SJSA1 (cell line): ENCODE measurements around the gene ARHGAP44. TPM values are rescaled to one million over a fixed set of nuclear protein-coding genes. Genes with fewer than 3 reads are reported as not detected.

Experiments
- DNase-seq, 2 experiments: peaks; one replicate each; pipeline ENCODE4 v3.0.0-alpha.2; 2015 to 2020; ENCODE audit warnings: low spot score in 2 of 2, low read depth in 1 of 2
- H3K27ac ChIP-seq: fragments of 250-450 bp; sonication (Bioruptor Pico); 2 replicates; pipeline ENCODE4 v1.5.1; 2020; ENCODE audit warnings: mild to moderate bottlenecking, moderate library complexity
- H3K27me3 ChIP-seq: fragments of 250-450 bp; sonication (Bioruptor Pico); replicated peaks from 2 replicates; pipeline ENCODE4 v1.5.1; 2020; ENCODE audit warnings: mild to moderate bottlenecking, moderate library complexity
- H3K36me3 ChIP-seq: fragments of 250-450 bp; sonication (Bioruptor Pico); 2 replicates; pipeline ENCODE4 v1.5.1; 2020; ENCODE audit warnings: mild to moderate bottlenecking
- H3K4me1 ChIP-seq: fragments of 250-450 bp; sonication (Bioruptor Pico); replicated peaks from 2 replicates; pipeline ENCODE4 v1.6.1; 2021; ENCODE audit warnings: mild to moderate bottlenecking
- H3K4me3 ChIP-seq: fragments of 250-450 bp; sonication (Bioruptor Pico); 2 replicates; pipeline ENCODE4 v1.5.1; 2020; ENCODE audit warnings: mild to moderate bottlenecking
- H3K9me3 ChIP-seq: fragments of 250-450 bp; sonication (Bioruptor Pico); replicated peaks from 2 replicates; pipeline ENCODE4 v1.5.1; 2020; ENCODE audit warnings: mild to moderate bottlenecking
- total RNA-seq: library from RNA; depleted of rRNA; stranded (reverse); fragments of >200 nt; shearing (Covaris generic); gene quantifications from 2 replicates; pipeline ENCODE4 v1.2.3, GENCODE V29; 2014

The ARHGAP44 gene
- total RNA-seq, 1 experiment from 2014 or later, result 0.58 TPM

GRCh38 chr17:12790249-12791106, 1.2 kb downstream of the ARHGAP44 start:
- DNase-seq, result no peak
- Histone ChIP-seq H3K9me3 (no peaks in the 10 kb centered on the region), H3K27me3 (0 out of 2 replicates have a peak, but pooled peaks cover 7% of the 10 kb centered on the region), H3K4me1 (peaks cover 7% of the 10 kb centered on the region), H3K4me3 (no peak overlapping the region; the same call in 1 of the 2 replicates), H3K36me3 (no peaks in the 10 kb centered on the region), H3K27ac (no peak overlapping the region)

GRCh38 chr17:12794919-12795532, 5.7 kb downstream of the ARHGAP44 start:
- Histone ChIP-seq H3K36me3 (no peaks in the 10 kb centered on the region), H3K4me3 (no peak overlapping the region), H3K27ac (no peak overlapping the region), H3K9me3 (no peaks in the 10 kb centered on the region), H3K27me3 (no peaks in the 10 kb centered on the region; the same call in 1 of the 2 replicates), H3K4me1 (peaks cover 1% of the 10 kb centered on the region)
- no peak for DNase-seq

- Histone ChIP-seq H3K27ac (no peak overlapping the region), H3K4me3 (no peak overlapping the region), H3K9me3 (no peaks in the 10 kb centered on the region), H3K27me3 (no peaks in the 10 kb centered on the region; the same call in 1 of the 2 replicates), H3K4me1 (no peaks in the 10 kb centered on the region), H3K36me3 (no peaks in the 10 kb centered on the region)
- no peak for DNase-seq
Observed at GRCh38 chr17:12800855-12801365, 11.6 kb downstream of the ARHGAP44 start.

DNA sequence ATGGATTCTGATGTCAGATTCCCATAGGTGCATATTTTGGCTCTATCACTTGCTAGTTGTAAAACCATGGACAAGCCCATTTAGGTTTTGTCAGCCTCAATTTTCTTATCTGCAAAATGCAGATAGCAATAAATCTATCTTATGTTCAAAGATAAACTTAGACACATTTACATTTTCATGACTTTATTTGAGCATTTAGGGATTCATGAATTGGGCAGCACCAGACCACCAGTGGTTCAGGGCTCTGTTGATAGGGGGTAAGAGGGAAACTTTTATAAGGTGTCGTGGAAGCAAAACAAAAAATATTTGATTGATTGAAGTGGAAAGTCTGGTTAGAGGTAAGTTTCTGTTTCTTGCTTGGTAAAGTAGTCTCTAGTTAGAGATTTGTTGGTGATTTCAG, 17.3 kb downstream of the ARHGAP44 start:
- Histone ChIP-seq H3K27me3 (no peaks in the 10 kb centered on the region), H3K4me1 (no peaks in the 10 kb centered on the region)
- no peak for DNase-seq

GRCh38 chr17:12808723-12809122, 19.4 kb downstream of the ARHGAP44 start:
- Histone ChIP-seq H3K27me3 (no peaks in the 10 kb centered on the region), H3K9me3 (no peaks in the 10 kb centered on the region), H3K4me3 (no peak overlapping the region), H3K36me3 (no peaks in the 10 kb centered on the region), H3K27ac (no peak overlapping the region), H3K4me1 (no peaks in the 10 kb centered on the region)
- DNase-seq, result no peak

More for the DNA sequence above, 17.3 kb downstream of the ARHGAP44 start:
- H3K9me3 ChIP-seq, result no peaks in the 10 kb centered on the region
- no peak overlapping the region for H3K4me3 ChIP-seq
- no peak overlapping the region for H3K27ac ChIP-seq
- H3K36me3 ChIP-seq, result no peaks in the 10 kb centered on the region

- no peaks in the 10 kb centered on the region for H3K9me3 ChIP-seq
- no peaks in the 10 kb centered on the region for H3K27me3 ChIP-seq
- H3K4me1 ChIP-seq, result no peaks in the 10 kb centered on the region
- no peaks in the 10 kb centered on the region for H3K36me3 ChIP-seq
- DNase-seq, result no peak
- H3K4me3 ChIP-seq, result no peak overlapping the region
- no peak overlapping the region for H3K27ac ChIP-seq
Observed at GRCh38 chr17:12812877-12813276, 23.6 kb downstream of the ARHGAP44 start.

DNA sequence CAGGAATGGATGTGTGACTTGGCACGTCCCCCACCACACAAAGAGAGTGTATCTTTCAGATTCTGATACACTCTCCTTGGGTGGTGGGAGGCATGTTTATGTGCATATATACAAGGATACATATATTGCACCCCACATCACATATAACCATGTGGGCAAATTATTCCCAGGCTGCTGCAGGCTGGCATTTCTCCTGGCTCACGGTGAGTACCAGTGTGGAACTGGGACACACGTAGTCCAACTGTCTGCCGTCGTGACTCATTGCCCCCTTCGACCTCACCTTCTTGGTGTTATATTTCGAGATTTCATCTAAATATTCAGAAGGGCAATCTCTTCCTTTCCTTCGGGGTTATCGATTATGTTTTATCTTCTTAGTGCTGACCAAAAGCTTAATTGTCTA, 24.4 kb downstream of the ARHGAP44 start:
- H3K4me1 ChIP-seq, result no peaks in the 10 kb centered on the region
- no peak overlapping the region for H3K27ac ChIP-seq
- H3K27me3 ChIP-seq, result no peaks in the 10 kb centered on the region
- H3K36me3 ChIP-seq, result no peaks in the 10 kb centered on the region
- H3K9me3 ChIP-seq, result no peaks in the 10 kb centered on the region
- DNase-seq, result no peak
- H3K4me3 ChIP-seq, result no peak overlapping the region

DNA sequence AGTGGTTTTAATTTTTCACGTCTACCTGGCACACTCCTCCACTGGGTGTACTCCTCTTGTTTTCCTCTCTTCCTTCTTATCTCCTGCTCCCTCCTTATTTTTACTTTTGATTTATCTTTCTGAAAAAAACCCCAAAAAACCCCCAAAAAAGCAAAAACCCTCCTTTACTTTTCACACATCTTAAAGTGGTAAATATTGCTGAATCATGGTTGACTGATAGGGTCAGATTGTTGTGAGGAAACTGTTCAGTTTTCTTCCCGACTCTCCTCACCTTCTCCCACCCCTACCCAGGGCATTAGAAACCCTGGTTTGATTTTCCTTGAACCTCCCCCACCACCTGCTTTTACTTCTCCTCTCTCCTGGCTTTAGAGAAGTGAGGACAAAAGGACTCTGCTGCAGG, 25.4 kb downstream of the ARHGAP44 start:
- Histone ChIP-seq H3K36me3 (no peaks in the 10 kb centered on the region), H3K27me3 (no peaks in the 10 kb centered on the region), H3K27ac (no peak overlapping the region), H3K4me1 (no peaks in the 10 kb centered on the region), H3K9me3 (no peaks in the 10 kb centered on the region), H3K4me3 (no peak overlapping the region)
- DNase-seq, result no peak

- no peak for DNase-seq
- Histone ChIP-seq H3K4me3 (no peak overlapping the region), H3K4me1 (no peaks in the 10 kb centered on the region), H3K36me3 (no peaks in the 10 kb centered on the region), H3K27me3 (no peaks in the 10 kb centered on the region), H3K27ac (no peak overlapping the region), H3K9me3 (no peaks in the 10 kb centered on the region)
Observed at GRCh38 chr17:12815642-12816141, 26.4 kb downstream of the ARHGAP44 start.

GRCh38 chr17:12821376-12821940, 32.2 kb downstream of the ARHGAP44 start:
- no peaks in the 10 kb centered on the region for H3K27me3 ChIP-seq
- H3K9me3 ChIP-seq, result no peaks in the 10 kb centered on the region
- no peaks in the 10 kb centered on the region for H3K36me3 ChIP-seq
- no peak for DNase-seq
- no peaks in the 10 kb centered on the region for H3K4me1 ChIP-seq
- no peak overlapping the region for H3K27ac ChIP-seq
- H3K4me3 ChIP-seq, result no peak overlapping the region

DNA sequence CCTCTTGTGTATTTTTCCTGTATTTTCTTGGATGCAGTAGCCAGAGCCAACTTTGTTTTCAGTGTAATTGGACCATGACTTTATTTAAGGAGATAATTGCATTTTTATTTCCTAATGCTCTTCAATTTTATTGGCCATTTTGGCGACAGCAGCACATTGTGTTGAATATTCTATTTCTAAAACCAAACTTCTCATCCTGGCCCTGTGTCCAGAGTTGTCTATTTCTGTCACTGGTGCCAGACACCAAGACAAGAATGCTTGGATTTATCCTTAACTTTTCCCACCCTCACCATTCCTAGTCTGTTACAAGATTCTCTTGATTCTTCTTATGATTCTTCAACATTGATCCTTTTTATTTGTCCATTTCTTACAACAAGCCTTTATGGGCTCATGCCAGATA, 37.1 kb downstream of the ARHGAP44 start:
- no peaks in the 10 kb centered on the region for H3K4me1 ChIP-seq
- H3K27me3 ChIP-seq, result no peaks in the 10 kb centered on the region
- no peak overlapping the region for H3K27ac ChIP-seq
- no peaks in the 10 kb centered on the region for H3K36me3 ChIP-seq
- DNase-seq, result no peak
- no peak overlapping the region for H3K4me3 ChIP-seq
- H3K9me3 ChIP-seq, result no peaks in the 10 kb centered on the region

- H3K4me1 ChIP-seq, result no peaks in the 10 kb centered on the region
- no peaks in the 10 kb centered on the region for H3K27me3 ChIP-seq
- no peak overlapping the region for H3K4me3 ChIP-seq
- H3K27ac ChIP-seq, result no peak overlapping the region
- no peaks in the 10 kb centered on the region for H3K36me3 ChIP-seq
- no peak for DNase-seq
- peaks cover 4% of the 10 kb centered on the region for H3K9me3 ChIP-seq
Observed at GRCh38 chr17:12830777-12831247, 41.5 kb downstream of the ARHGAP44 start.

GRCh38 chr17:12831839-12832238, 42.5 kb downstream of the ARHGAP44 start:
- Histone ChIP-seq H3K27me3 (no peaks in the 10 kb centered on the region), H3K36me3 (no peaks in the 10 kb centered on the region), H3K27ac (no peak overlapping the region), H3K4me1 (no peaks in the 10 kb centered on the region), H3K9me3 (peaks cover 4% of the 10 kb centered on the region), H3K4me3 (no peak overlapping the region)
- no peak for DNase-seq

DNA sequence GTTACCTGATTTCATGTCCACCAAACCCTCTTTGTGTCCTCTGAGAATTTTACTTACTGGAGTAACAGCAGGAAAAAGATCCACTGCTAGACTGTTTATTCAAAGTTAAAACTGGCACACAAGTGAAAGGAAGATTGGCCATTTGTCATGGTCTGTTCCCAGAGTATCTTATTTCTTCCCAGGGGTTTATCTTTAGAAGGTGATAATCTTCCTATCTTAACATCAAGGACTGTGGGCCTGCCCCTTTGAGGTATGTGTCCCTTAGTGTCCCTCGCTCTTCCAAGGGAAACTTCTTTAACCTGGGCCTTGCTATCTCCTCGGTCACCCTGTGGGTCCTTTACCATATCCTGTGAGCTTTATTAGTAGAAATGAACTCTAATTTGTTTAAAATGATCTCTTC, 49.7 kb downstream of the ARHGAP44 start:
- H3K36me3 ChIP-seq, result no peaks in the 10 kb centered on the region
- no peak overlapping the region for H3K27ac ChIP-seq
- no peaks in the 10 kb centered on the region for H3K4me1 ChIP-seq
- no peaks in the 10 kb centered on the region for H3K27me3 ChIP-seq
- no peaks in the 10 kb centered on the region for H3K9me3 ChIP-seq
- DNase-seq, result no peak
- no peak overlapping the region for H3K4me3 ChIP-seq
